ENCODE data around the gene TMEM101.

DNA sequence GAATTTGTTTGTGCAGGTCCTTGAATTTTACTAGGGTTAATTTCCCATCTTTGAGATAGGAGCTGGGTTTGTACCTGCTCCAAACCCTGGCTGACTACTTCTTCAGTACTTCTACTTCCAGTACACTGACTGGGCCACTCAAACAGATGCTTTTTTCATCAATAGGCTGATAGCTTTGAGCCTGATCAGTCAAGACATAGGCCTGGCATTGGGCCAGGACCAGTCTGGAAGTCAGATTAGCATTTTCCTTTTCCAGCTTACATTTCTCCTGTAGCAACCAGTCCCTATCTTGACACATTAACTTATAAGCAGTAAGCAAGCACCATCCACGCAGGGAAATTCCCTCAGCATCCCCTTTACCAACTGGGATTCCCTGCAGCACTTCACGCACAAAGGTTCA is 7.5 kb upstream of the TMEM101 start:
- TF ChIP-seq TAF1 (IDR thresholded peaks at IDR 0.05; ENCODE audit: borderline replicate concordance, insufficient read depth, low read length) = no peak
- no peak for TF ChIP-seq POLR2AphosphoS5 (IDR thresholded peaks at IDR 0.05; ENCODE audit: low read depth, low read length)
